Peyer's patch (tissue), 4 donors: ENCODE measurements around the gene CLBA1. TPM values are rescaled to one million over a fixed set of nuclear protein-coding genes. Genes with fewer than 3 reads are reported as not detected.

Experiments used
- DNase-seq, 3 donors: peaks; one replicate each; pipeline ENCODE4 v3.0.0-alpha.2; 2017 to 2019
- H3K27ac ChIP-seq, 4 donors: fragments of 200-600 bp; sonication (generic); one replicate each; pipeline ENCODE4 v1.5.1; 2016 to 2019
- H3K27me3 ChIP-seq, 2 donors: fragments of 200-600 bp; sonication (generic); one replicate each; pipeline ENCODE4 v1.5.1; 2019
- H3K36me3 ChIP-seq, 3 donors: fragments of 200-600 bp; sonication (generic); one replicate each; pipeline ENCODE4 v1.5.1; 2016 to 2019
- H3K4me1 ChIP-seq, 4 donors: fragments of 200-600 bp; sonication (generic); one replicate each; pipeline ENCODE4 v1.5.1; 2016 to 2019
- H3K4me3 ChIP-seq, 4 donors: fragments of 200-600 bp; sonication (generic); 1 replicate in 3 of 4; 2 replicates in 1 of 4; pipeline ENCODE4 v1.5.1; 2016 to 2019; ENCODE audit warnings: mild to moderate bottlenecking in 1 of 4
- H3K9me3 ChIP-seq, 4 donors: fragments of 200-600 bp; sonication (generic); one replicate each; pipeline ENCODE4 v1.5.1; 2016 to 2019; ENCODE audit warnings: mild to moderate bottlenecking in 1 of 4
- POLR2A ChIP-seq, 2 donors: fragments of 450-650 bp; IDR thresholded peaks; one replicate each; pipeline ENCODE4 v1.5.1; 2017; ENCODE audit warnings: antibody characterized with exemption in 2 of 2, mild to moderate bottlenecking in 2 of 2, moderate library complexity in 2 of 2
- total RNA-seq, 4 donors: library from RNA; depleted of rRNA; stranded (reverse); fragments of >200 nt; gene quantifications; one replicate each; pipeline ENCODE4 v1.1.0, GENCODE V29; 2016
- TF ChIP-seq, protein P1 (sequence below), 6 experiments: fragments of 450-650 bp in 4 of 6; fragments of 200-600 bp in 2 of 6; sonication (generic) in 1 of 6; IDR thresholded peaks; one replicate each; pipeline ENCODE4 v1.5.1; 2017 to 2019; ENCODE audit warnings: antibody characterized with exemption in 6 of 6, mild to moderate bottlenecking in 3 of 6, moderate library complexity in 1 of 6

Gene CLBA1
- total RNA-seq, 4 donors from 2014 or later, result 0.88 to 3.8 (median 2.8) TPM; not detected in 1

DNA sequence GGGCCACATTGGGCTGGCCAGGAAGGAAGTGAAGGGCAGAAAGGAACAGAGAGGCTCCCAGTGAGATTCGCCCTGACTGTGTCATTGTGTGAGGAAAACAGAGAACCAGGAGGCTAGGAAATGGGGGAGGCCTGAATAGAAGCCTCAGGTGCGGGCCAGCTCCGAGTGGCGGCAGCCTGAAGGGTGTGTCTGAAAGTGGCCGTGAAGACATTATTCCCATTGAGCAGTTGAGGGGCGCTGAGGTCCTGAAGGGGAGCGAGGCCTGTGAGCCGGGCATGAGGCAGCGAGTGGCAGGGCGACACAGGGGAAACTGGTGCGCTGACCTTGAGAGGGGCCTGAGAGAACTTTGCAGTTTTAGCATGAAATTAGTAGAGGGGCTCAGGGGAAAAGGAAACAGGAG is 6.9 kb downstream of the CLBA1 start:
- H3K27ac ChIP-seq, result no peak overlapping the region
- no peak for TF ChIP-seq POLR2A (IDR thresholded peaks at IDR 0.05)
- TF ChIP-seq, protein P1, sequence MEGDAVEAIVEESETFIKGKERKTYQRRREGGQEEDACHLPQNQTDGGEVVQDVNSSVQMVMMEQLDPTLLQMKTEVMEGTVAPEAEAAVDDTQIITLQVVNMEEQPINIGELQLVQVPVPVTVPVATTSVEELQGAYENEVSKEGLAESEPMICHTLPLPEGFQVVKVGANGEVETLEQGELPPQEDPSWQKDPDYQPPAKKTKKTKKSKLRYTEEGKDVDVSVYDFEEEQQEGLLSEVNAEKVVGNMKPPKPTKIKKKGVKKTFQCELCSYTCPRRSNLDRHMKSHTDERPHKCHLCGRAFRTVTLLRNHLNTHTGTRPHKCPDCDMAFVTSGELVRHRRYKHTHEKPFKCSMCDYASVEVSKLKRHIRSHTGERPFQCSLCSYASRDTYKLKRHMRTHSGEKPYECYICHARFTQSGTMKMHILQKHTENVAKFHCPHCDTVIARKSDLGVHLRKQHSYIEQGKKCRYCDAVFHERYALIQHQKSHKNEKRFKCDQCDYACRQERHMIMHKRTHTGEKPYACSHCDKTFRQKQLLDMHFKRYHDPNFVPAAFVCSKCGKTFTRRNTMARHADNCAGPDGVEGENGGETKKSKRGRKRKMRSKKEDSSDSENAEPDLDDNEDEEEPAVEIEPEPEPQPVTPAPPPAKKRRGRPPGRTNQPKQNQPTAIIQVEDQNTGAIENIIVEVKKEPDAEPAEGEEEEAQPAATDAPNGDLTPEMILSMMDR (IDR thresholded peaks at IDR 0.05), result no peak
- no peaks in the 10 kb centered on the region for H3K4me1 ChIP-seq
- H3K4me3 ChIP-seq, result no peak overlapping the region
- H3K36me3 ChIP-seq, result peaks cover 0 to 7% (median 0%) of the 10 kb centered on the region in 3 donors
- DNase-seq, result peak in 1 of 3 donors; percentile 21
- H3K9me3 ChIP-seq, result no peaks in the 10 kb centered on the region
- no peaks in the 10 kb centered on the region for H3K27me3 ChIP-seq

DNA sequence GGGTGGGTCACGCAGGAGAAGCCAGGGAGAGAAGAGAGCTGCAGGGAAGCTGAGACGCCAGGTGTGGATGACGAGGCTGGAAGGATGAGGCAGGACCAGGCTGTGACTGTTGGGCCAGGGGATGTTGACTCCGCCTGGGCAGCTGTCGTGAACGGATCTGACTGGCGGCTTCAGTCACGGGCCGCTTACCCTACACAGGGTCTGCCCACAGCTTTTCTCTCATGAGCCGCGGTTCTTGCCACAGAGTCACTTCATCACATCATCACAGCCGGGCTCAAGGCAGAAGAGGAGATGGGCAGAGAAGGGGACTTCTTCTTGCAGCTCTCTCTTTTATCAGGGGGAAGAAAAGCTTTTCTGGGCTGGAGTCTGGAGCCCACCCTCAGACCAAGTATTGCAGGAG is 7.7 kb downstream of the CLBA1 start:
- Histone ChIP-seq H3K4me1 (no peaks in the 10 kb centered on the region), H3K9me3 (no peaks in the 10 kb centered on the region), H3K4me3 (no peak overlapping the region), H3K27me3 (no peaks in the 10 kb centered on the region), H3K27ac (no peak overlapping the region), H3K36me3 (peaks cover 0 to 7% (median 0%) of the 10 kb centered on the region in 3 donors)
- peak in 1 of 3 donors; percentile 24 for DNase-seq
- TF ChIP-seq POLR2A (IDR thresholded peaks at IDR 0.05), result no peak
- TF ChIP-seq, protein P1 (IDR thresholded peaks at IDR 0.05), result no peak

DNA sequence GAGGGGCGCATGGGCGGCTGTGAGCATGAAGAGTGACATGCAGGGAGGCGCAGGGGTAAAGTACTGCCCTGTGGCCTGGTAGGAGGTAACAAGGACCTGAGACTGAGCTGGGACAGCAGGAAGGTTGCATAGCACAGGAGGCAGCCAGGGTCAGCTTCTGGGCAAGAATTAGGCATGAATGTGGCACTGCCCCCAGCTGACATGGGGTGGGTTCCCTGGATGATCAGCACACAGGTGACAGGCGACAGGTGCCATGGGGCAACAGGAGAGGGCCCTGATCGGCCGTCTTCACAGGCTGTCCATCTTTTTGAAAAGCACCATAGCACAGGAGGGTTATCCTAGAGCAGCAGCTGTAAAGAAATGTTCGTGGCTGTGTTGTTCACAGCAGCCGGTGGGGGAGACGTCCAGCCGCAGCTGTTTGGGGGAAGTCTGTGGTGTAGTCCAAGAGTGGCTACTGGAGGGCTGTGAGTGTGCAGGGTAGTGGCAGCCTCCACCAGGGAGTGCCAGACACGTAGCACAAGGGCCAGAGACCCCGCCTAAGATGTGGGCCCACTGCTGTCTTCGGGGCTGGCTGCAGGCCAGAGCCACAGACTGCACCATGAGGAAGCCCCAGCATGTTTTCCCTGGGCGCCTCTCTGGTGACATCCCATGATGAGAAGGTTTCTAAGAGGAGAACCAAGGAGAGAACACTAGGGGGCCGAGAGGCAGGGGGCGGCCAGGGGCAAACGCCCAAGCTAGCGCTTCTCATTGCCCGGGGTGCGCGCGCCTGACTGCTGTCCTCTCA is 8.4 kb downstream of the CLBA1 start:
- no peaks in the 10 kb centered on the region for H3K27me3 ChIP-seq
- no peak overlapping the region for H3K4me3 ChIP-seq
- no peaks in the 10 kb centered on the region for H3K9me3 ChIP-seq
- H3K36me3 ChIP-seq, result peaks cover 0 to 7% (median 0%) of the 10 kb centered on the region in 3 donors
- H3K4me1 ChIP-seq, result no peaks in the 10 kb centered on the region
- peak in 1 of 3 donors; percentile 36 for DNase-seq
- H3K27ac ChIP-seq, result no peak overlapping the region
- TF ChIP-seq, protein P1 (IDR thresholded peaks at IDR 0.05), result no peak
- TF ChIP-seq POLR2A (IDR thresholded peaks at IDR 0.05), result no peak

DNA sequence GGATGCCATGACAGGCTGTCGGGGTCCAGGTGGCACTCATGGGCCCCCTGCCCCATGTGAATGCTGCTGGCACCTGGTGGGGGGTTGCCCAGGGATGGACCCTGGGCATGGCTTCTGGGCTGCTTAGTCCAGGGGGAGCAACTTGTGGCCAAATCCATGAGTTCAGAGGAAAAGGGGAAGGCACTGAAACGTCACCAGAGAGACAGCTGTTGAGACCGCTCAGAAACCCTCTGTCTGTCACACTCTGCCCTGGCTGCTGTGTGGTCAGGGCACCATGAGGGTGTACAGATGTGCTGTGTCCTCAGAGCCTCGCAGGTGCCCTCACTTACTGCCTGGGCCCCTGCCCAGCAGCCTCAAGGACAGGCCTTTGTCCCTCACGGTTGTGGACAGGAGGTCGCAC is 9.4 kb downstream of the CLBA1 start:
- TF ChIP-seq, protein P1 (IDR thresholded peaks at IDR 0.05), result no peak
- no peak for TF ChIP-seq POLR2A (IDR thresholded peaks at IDR 0.05)
- H3K27ac ChIP-seq, result no peak overlapping the region
- H3K27me3 ChIP-seq, result no peaks in the 10 kb centered on the region
- no peaks in the 10 kb centered on the region for H3K9me3 ChIP-seq
- H3K4me3 ChIP-seq, result no peak overlapping the region
- H3K4me1 ChIP-seq, result no peaks in the 10 kb centered on the region
- DNase-seq, result peak in 1 of 3 donors; percentile 40
- H3K36me3 ChIP-seq, result peaks cover 0 to 7% (median 0%) of the 10 kb centered on the region in 3 donors

DNA sequence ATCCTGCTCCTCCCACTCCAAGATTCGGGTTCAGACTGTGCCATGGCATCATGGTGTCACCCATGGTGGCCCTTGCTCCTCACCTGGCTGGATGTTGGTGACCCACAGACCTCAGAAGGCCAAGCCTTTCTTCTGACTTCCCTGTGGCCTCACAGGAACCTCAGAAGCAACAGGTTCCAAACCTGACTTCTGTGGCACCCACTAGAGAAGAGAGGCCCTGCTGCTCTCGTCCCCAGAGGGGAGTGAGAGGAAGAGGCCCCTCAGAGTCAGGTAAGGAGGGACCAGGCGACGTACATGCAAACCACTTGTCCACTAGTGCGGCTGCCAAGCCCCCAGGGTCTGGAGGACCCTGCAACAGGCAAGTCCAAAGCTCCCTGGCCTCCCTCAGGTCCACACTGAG is 10.4 kb downstream of the CLBA1 start:
- Histone ChIP-seq H3K4me3 (no peak overlapping the region), H3K9me3 (no peaks in the 10 kb centered on the region), H3K27me3 (no peaks in the 10 kb centered on the region), H3K4me1 (no peaks in the 10 kb centered on the region), H3K27ac (no peak overlapping the region), H3K36me3 (peaks cover 0 to 7% (median 0%) of the 10 kb centered on the region in 3 donors)
- TF ChIP-seq, protein P1 (IDR thresholded peaks at IDR 0.05), result no peak
- TF ChIP-seq POLR2A (IDR thresholded peaks at IDR 0.05), result no peak
- no peak for DNase-seq
